H1 (cell line): ENCODE measurements around the gene MEIS2. TPM values are rescaled to one million over a fixed set of nuclear protein-coding genes. Genes with fewer than 3 reads are reported as not detected.

Experiments
- CTCF ChIA-PET: fragments of 300-600 bp; sonication (Branson Sonifier 250); formaldehyde crosslinking; loops from one replicate; lab custom pipeline; 2021; ENCODE audit not compliant: partially characterized antibody; lab: Charles Lee
- POLR2A ChIA-PET: fragments of 300-600 bp; sonication (Branson Sonifier 250); formaldehyde crosslinking; loops from one replicate; lab custom pipeline; 2021; ENCODE audit warnings: inconsistent platforms; ENCODE audit not compliant: partially characterized antibody; lab: Charles Lee
- DNase-seq, 2 experiments: peaks; one replicate each; pipeline versions ENCODE4 v3.0.0 to v3.0.0-alpha.2; 2010 to 2022; ENCODE audit warnings: low spot score in 2 of 2, low read depth in 1 of 2, mixed read lengths in 1 of 2
- FAIRE-seq: peaks from 2 replicates; lab custom pipeline; 2011; peaks lifted over from hg19 to GRCh38; lab: Jason Lieb, UNC
- H2AFZ ChIP-seq: 2 replicates; pipeline ENCODE4 v1.8.1; 2012; ENCODE audit warnings: low read length, inconsistent platforms
- H2AK5ac ChIP-seq: 2 replicates; pipeline ENCODE4 v1.6.1; 2013; ENCODE audit warnings: low read depth, low read length
- H2BK120ac ChIP-seq: replicated peaks from 2 replicates; pipeline ENCODE3; 2013; ENCODE audit warnings: low read depth, low read length, inconsistent platforms
- H2BK12ac ChIP-seq: 2 replicates; pipeline ENCODE4 v1.6.1; 2013; ENCODE audit warnings: low read depth, low read length
- H2BK15ac ChIP-seq: 2 replicates; pipeline ENCODE4 v1.6.1; 2013; ENCODE audit warnings: low read length
- H2BK20ac ChIP-seq: 2 replicates; pipeline ENCODE4 v1.6.1; 2013; ENCODE audit warnings: low read length
- H2BK5ac ChIP-seq: 2 replicates; pipeline ENCODE4 v1.6.1; 2013; ENCODE audit warnings: low read depth, low read length
- H3K14ac ChIP-seq: 2 replicates; pipeline ENCODE4 v1.6.1; 2013; ENCODE audit warnings: inconsistent platforms; ENCODE audit not compliant: insufficient read length
- H3K18ac ChIP-seq: 2 replicates; pipeline ENCODE4 v1.6.1; 2013; ENCODE audit warnings: low read length; ENCODE audit errors: extremely low read depth
- H3K23ac ChIP-seq: 2 replicates; pipeline ENCODE4 v1.6.1; 2013; ENCODE audit warnings: inconsistent platforms; ENCODE audit not compliant: insufficient read length
- H3K23me2 ChIP-seq: 2 replicates; pipeline ENCODE4 v1.6.1; 2013; ENCODE audit warnings: low read depth, low read length
- H3K27ac ChIP-seq: 2 replicates; pipeline ENCODE4 v1.6.1; 2011; ENCODE audit warnings: low read depth, low read length, inconsistent platforms
- H3K27me3 ChIP-seq, 4 experiments: replicated peaks in 1 of 4; 1 replicate in 1 of 4; 2 replicates in 3 of 4; pipeline versions ENCODE4 v1.6.1 to v1.8.1; 2011 to 2013; ENCODE audit warnings: low read length in 3 of 4, mild to moderate bottlenecking in 3 of 4, inconsistent platforms in 2 of 4, mixed read lengths in 2 of 4, moderate library complexity in 1 of 4; ENCODE audit not compliant: control insufficient read depth in 3 of 4, insufficient read depth in 3 of 4; ENCODE audit errors: extremely low read depth in 1 of 4
- H3K36me3 ChIP-seq, 4 experiments: 2 replicates each; pipeline versions ENCODE4 v1.6.1 to v1.8.1; 2011 to 2013; ENCODE audit warnings: mild to moderate bottlenecking in 4 of 4, low read length in 3 of 4, moderate library complexity in 2 of 4, control low read depth in 1 of 4, inconsistent platforms in 1 of 4; ENCODE audit not compliant: insufficient read depth in 4 of 4, control insufficient read depth in 2 of 4
- H3K4ac ChIP-seq: replicated peaks from 2 replicates; pipeline ENCODE3; 2013; ENCODE audit warnings: low read length, low read depth, mixed read lengths, inconsistent platforms; ENCODE audit not compliant: insufficient read length
- H3K4me1 ChIP-seq, 4 experiments: replicated peaks in 1 of 4; 1 replicate in 1 of 4; 2 replicates in 3 of 4; pipeline versions ENCODE4 v1.6.1 to v1.8.1; 2011 to 2013; ENCODE audit warnings: low read length in 3 of 4, inconsistent platforms in 2 of 4, mixed read lengths in 1 of 4; ENCODE audit not compliant: insufficient read depth in 4 of 4, control insufficient read depth in 3 of 4
- H3K4me2 ChIP-seq, 2 experiments: 2 replicates each; pipeline versions ENCODE4 v1.6.1 to v1.8.1; 2011 to 2013; ENCODE audit warnings: low read depth in 2 of 2, low read length in 2 of 2, control low read depth in 1 of 2, inconsistent platforms in 1 of 2, mild to moderate bottlenecking in 1 of 2; ENCODE audit not compliant: insufficient read depth in 1 of 2
- H3K4me3 ChIP-seq, 4 experiments: fragments of 200-600, 300-600 bp in 1 of 4; sonication (generic), shearing (Covaris generic), sonication (Bioruptor Twin) in 1 of 4; 2 replicates each; pipeline versions ENCODE4 v1.5.1 to v1.8.1; 2011 to 2016; ENCODE audit warnings: low read length in 4 of 4, low read depth in 3 of 4, control low read depth in 2 of 4, inconsistent platforms in 2 of 4, mild to moderate bottlenecking in 2 of 4, mixed read lengths in 1 of 4, moderate library complexity in 1 of 4; ENCODE audit not compliant: insufficient read depth in 2 of 4; ENCODE audit errors: extremely low read depth in 1 of 4
- H3K56ac ChIP-seq: replicated peaks from 2 replicates; pipeline ENCODE3; 2013; ENCODE audit warnings: low read depth, mild to moderate bottlenecking, mixed read lengths, low read length, inconsistent platforms; ENCODE audit not compliant: insufficient read length
- H3K79me1 ChIP-seq: 2 replicates; pipeline ENCODE4 v1.6.1; 2013; ENCODE audit warnings: low read depth, low read length, control low read depth
- H3K79me2 ChIP-seq, 2 experiments: 2 replicates each; pipeline versions ENCODE4 v1.6.1 to v1.8.1; 2012 to 2013; ENCODE audit warnings: low read length in 2 of 2, mild to moderate bottlenecking in 2 of 2, inconsistent platforms in 1 of 2; ENCODE audit not compliant: insufficient read depth in 2 of 2, control insufficient read depth in 1 of 2
- H3K9ac ChIP-seq, 4 experiments: replicated peaks in 1 of 4; 1 replicate in 1 of 4; 2 replicates in 3 of 4; pipeline versions ENCODE4 v1.6.1 to v1.8.1; 2011 to 2013; ENCODE audit warnings: low read depth in 3 of 4, low read length in 3 of 4, control low read depth in 2 of 4, mild to moderate bottlenecking in 2 of 4, moderate library complexity in 2 of 4, inconsistent platforms in 1 of 4; ENCODE audit errors: extremely low read depth in 1 of 4
- H3K9me3 ChIP-seq, 2 experiments: 2 replicates each; pipeline versions ENCODE4 v1.6.1 to v1.8.1; 2012 to 2013; ENCODE audit warnings: mild to moderate bottlenecking in 2 of 2, moderate library complexity in 2 of 2, control low read depth in 1 of 2, inconsistent platforms in 1 of 2, low read depth in 1 of 2, low read length in 1 of 2, mixed read lengths in 1 of 2; ENCODE audit not compliant: insufficient read depth in 2 of 2
- H4K20me1 ChIP-seq, 2 experiments: replicated peaks in 1 of 2; 2 replicates each; pipeline versions ENCODE3 to v1.8.1; 2011 to 2013; ENCODE audit warnings: inconsistent platforms in 2 of 2, low read length in 2 of 2, mild to moderate bottlenecking in 1 of 2; ENCODE audit not compliant: insufficient read depth in 2 of 2, control insufficient read depth in 1 of 2
- H4K5ac ChIP-seq: 2 replicates; pipeline ENCODE4 v1.6.1; 2013; ENCODE audit warnings: low read length, low read depth, mixed read lengths, inconsistent platforms; ENCODE audit not compliant: insufficient read length
- H4K8ac ChIP-seq: 2 replicates; pipeline ENCODE4 v1.8.0; 2013; ENCODE audit warnings: mild to moderate bottlenecking, moderate library complexity, low read length, inconsistent platforms; ENCODE audit not compliant: insufficient read depth; ENCODE audit errors: extremely low read depth
- H4K91ac ChIP-seq: replicated peaks from 2 replicates; pipeline ENCODE3; 2013; ENCODE audit warnings: low read length, mixed read lengths, inconsistent platforms; ENCODE audit not compliant: insufficient read length
- ASH2L ChIP-seq: fragments of 200-600, 300-600 bp; sonication (generic); IDR thresholded peaks from one replicate; pipeline ENCODE4 v1.7.1; 2017; ENCODE audit warnings: low read length
- ATF3 ChIP-seq: IDR thresholded peaks from 2 replicates; pipeline ENCODE4 v1.6.1; 2011; ENCODE audit warnings: low read depth, mild to moderate bottlenecking, low read length; ENCODE audit not compliant: insufficient read depth
- BRCA1 ChIP-seq: IDR thresholded peaks from 2 replicates; pipeline ENCODE4 v1.6.1; 2012; ENCODE audit warnings: low read depth, low read length, improper control_type of control experiment
- CREB1 ChIP-seq: IDR thresholded peaks from 2 replicates; pipeline ENCODE4 v1.6.1; 2012; ENCODE audit warnings: inconsistent platforms
- E2F6 ChIP-seq: IDR thresholded peaks from 2 replicates; pipeline ENCODE4 v1.6.1; 2012; ENCODE audit warnings: inconsistent platforms
- EGR1 ChIP-seq: IDR thresholded peaks from 2 replicates; pipeline ENCODE4 v1.6.1; 2011; ENCODE audit warnings: low read depth, low read length, borderline replicate concordance
- HDAC6 ChIP-seq: IDR thresholded peaks from one replicate; pipeline ENCODE4 v1.7.1; 2012; ENCODE audit warnings: low read depth, mild to moderate bottlenecking, inconsistent platforms, low read length, moderate library complexity
- JUND ChIP-seq: IDR thresholded peaks from 2 replicates; pipeline ENCODE4 v1.6.1; 2011; ENCODE audit warnings: mild to moderate bottlenecking, improper control_type of control experiment, low read length
- RXRA ChIP-seq: IDR thresholded peaks from 2 replicates; pipeline ENCODE4 v1.6.1; 2011; ENCODE audit warnings: low read depth, mild to moderate bottlenecking, low read length, moderate library complexity; ENCODE audit not compliant: insufficient read depth
- SP1 ChIP-seq: IDR thresholded peaks from 2 replicates; pipeline ENCODE4 v1.6.1; 2011; ENCODE audit warnings: low read depth, low read length
- SRF ChIP-seq: IDR thresholded peaks from 2 replicates; pipeline ENCODE4 v1.6.1; 2011; ENCODE audit warnings: mild to moderate bottlenecking, low read depth, low read length, moderate library complexity
- SUZ12 ChIP-seq: fragments of 200-600 bp; sonication (generic); IDR thresholded peaks from 2 replicates; pipeline ENCODE4 v1.6.1; 2012; ENCODE audit warnings: mild to moderate bottlenecking, inconsistent platforms, low read length, moderate library complexity, mixed read lengths
- WGBS, 2 experiments: shearing (Covaris generic) in 1 of 2; methylation state at CpG; one replicate each; pipeline versions ENCODE4 v1.1.6 to v1.1.7; 2013 to 2015; ENCODE audit warnings: low lambda C conversion rate in 2 of 2, mixed read lengths in 2 of 2, inconsistent platforms in 1 of 2, low coverage in 1 of 2, missing lambda C conversion rate in 1 of 2; ENCODE audit not compliant: insufficient replicate concordance in 2 of 2, insufficient coverage in 1 of 2, insufficient read length in 1 of 2; ENCODE audit errors: extremely low coverage in 1 of 2, missing lambda C conversion rate in 1 of 2; 5-methylcytosine and 5-hydroxymethylcytosine counted together
- polyA plus RNA-seq, 7 experiments: library from polyadenylated mRNA; depleted of rRNA in 3 of 7; stranded (reverse) in 5 of 7; unstranded in 2 of 7; fragments of >200 nt in 5 of 7; fragments of 200-250 nt in 2 of 7; gene quantifications; 1 replicate in 5 of 7; 2 replicates in 1 of 7; 4 replicates in 1 of 7; pipeline versions ENCODE4 v1.2.1 to v1.2.3, GENCODE V29; 2011 to 2013; ENCODE audit warnings: missing spikeins in 2 of 7, mixed read lengths in 2 of 7
- total RNA-seq: library from RNA; stranded (reverse); fragmentation: NEBNext Ultra II Directional; extraction: Animal tissue kit (Norgen Biotek cat#: 25700); gene quantifications from 2 replicates; pipeline ENCODE4 v1.2.1, GENCODE V29; 2021

Gene MEIS2
- total and polyA plus RNA-seq, 2 of the 8 experiments (the other 6 are each of a cell fraction or from before 2014, with no cell fraction given): 0.22 to 1.2 TPM

- Histone ChIP-seq H3K9ac (no peak overlapping the region), H3K4me1 (peaks cover 11 to 44% (median 29%) of the 10 kb centered on the region in 4 experiments), H3K14ac (no peak overlapping the region), H2BK20ac (no peak overlapping the region), H2BK5ac (no peak overlapping the region), H3K56ac (no peak overlapping the region), H2AK5ac (no peak overlapping the region), H3K18ac (no peak overlapping the region; the same call in 1 of the 2 replicates), H2BK15ac (no peak overlapping the region), H4K91ac (no peak overlapping the region), H3K4ac (no peak overlapping the region), H4K5ac (no peak overlapping the region), H3K27ac (no peak overlapping the region), H2BK12ac (no peak overlapping the region), H4K8ac (peak overlapping the region; percentile 19), H2AFZ (peak overlapping the region; percentile 6; the same call in 1 of the 2 replicates), H3K36me3 (no peaks in the 10 kb centered on the region), H3K4me3 (peak overlapping the region; percentile 33 to 62 (median 54); a peak in 7 of 8 replicates), H3K79me2 (no peaks in the 10 kb centered on the region), H3K79me1 (no peaks in the 10 kb centered on the region), H3K23me2 (peaks cover 14% of the 10 kb centered on the region), H2BK120ac (no peak overlapping the region), H4K20me1 (peaks cover 0 to 6% of the 10 kb centered on the region in 2 experiments), H3K9me3 (no peaks in the 10 kb centered on the region), H3K4me2 (peak overlapping the region; percentile 86 to 92), H3K23ac (no peak overlapping the region), H3K27me3 (peaks cover 56 to 85% (median 72%) of the 10 kb centered on the region in 4 experiments)
- ChIA-PET POLR2A (interaction anchor here (0.6 to 2.8 kb wide), 7 partner anchors 11 to 480 kb away, joined by 3 to 12 read pairs (median 4); no protein-coding TSS in a partner anchor), CTCF (interaction anchor here (0.6 to 9.3 kb wide), 5 partner anchors 177 to 379 kb away, joined by 4 to 130 read pairs (median 4); partner anchors contain the start of gene MEIS2)
- FAIRE-seq (no peak), DNase-seq (peak in 1 of 2 experiments; percentile 74)
- 0% methylated on average over 50 of the region's 52 CpGs; no CpG with 5 or more reads in 1 of the 2 experiments for WGBS, 2 experiments
- TF ChIP-seq RXRA: no peak
- TF ChIP-seq SUZ12: peak; percentile 93
- peak; percentile 38 for TF ChIP-seq ASH2L
- TF ChIP-seq SP1: no peak
- TF ChIP-seq SRF: no peak
- no peak for TF ChIP-seq CREB1
- TF ChIP-seq HDAC6: no peak
- peak; percentile 74 for TF ChIP-seq E2F6
- no peak for TF ChIP-seq BRCA1
- no peak for TF ChIP-seq ATF3
- TF ChIP-seq JUND: no peak
- peak; percentile 45; the same call in 1 of the 2 replicates for TF ChIP-seq EGR1
Observed at GRCh38 chr15:36880224-36880912, 220.0 kb downstream of the MEIS2 start.
